Gastrocnemius medialis (tissue), 4 donors: ENCODE data around the gene KIRREL3.

Source experiments
- CTCF ChIP-seq, 5 experiments: fragments of 450-650 bp in 3 of 5; fragments of 200-600 bp in 2 of 5; sonication (generic) in 2 of 5; IDR thresholded peaks in 4 of 5; conservative IDR thresholded peaks in 1 of 5; 1 replicate in 4 of 5; 2 replicates in 1 of 5; pipeline ENCODE4 v1.5.1; 2016 to 2019; ENCODE audit warnings: antibody characterized with exemption in 5 of 5, mild to moderate bottlenecking in 3 of 5, moderate library complexity in 3 of 5
- POLR2A ChIP-seq, 2 donors: fragments of 450-650 bp; IDR thresholded peaks; one replicate each; pipeline ENCODE4 v1.6.1; 2017; ENCODE audit warnings: antibody characterized with exemption in 2 of 2, mild to moderate bottlenecking in 2 of 2, moderate library complexity in 2 of 2

DNA sequence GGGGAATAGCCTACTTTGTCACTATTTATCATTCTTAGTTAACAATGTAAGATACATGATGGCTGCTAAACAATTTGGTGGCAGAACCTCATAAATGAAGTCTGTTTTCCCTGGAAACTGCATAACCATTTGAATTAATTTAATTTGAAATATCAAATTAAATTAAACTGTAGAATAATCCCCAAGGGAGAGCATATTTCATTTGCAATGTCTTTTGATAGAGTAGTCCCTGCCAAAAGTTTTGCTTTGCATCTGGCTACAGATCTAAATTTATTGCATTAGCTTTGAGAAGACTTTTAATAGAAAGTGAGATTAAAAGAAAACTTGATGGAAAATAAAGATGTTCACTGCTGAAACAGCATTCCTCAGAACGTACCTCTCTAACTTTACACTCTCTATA lies 246.6 kb downstream of the KIRREL3 start:
- TF ChIP-seq CTCF (IDR thresholded peaks at IDR 0.05 in 4 of 5, conservative IDR thresholded peaks at IDR 0.05 in 1 of 5) (no peak), POLR2A (IDR thresholded peaks at IDR 0.05) (no peak)
